PC-9 (cell line): ENCODE results near the gene RTF1.

ENCODE experiments used
- EZH2 ChIP-seq: fragments of 200-600 bp; sonication (generic); IDR thresholded peaks from 2 replicates; pipeline ENCODE4 v1.8.0; 2017; ENCODE audit warnings: antibody characterized with exemption, low read depth
- TF ChIP-seq, protein P1 (sequence below): fragments of 200-600 bp; sonication (generic); conservative IDR thresholded peaks from 2 replicates; pipeline ENCODE4 v1.6.1; 2017; ENCODE audit warnings: mixed run types, antibody characterized with exemption, mild to moderate bottlenecking, moderate library complexity

GRCh38 chr15:41511899-41512369, 95.0 kb downstream of the RTF1 start:
- TF ChIP-seq, protein P1, sequence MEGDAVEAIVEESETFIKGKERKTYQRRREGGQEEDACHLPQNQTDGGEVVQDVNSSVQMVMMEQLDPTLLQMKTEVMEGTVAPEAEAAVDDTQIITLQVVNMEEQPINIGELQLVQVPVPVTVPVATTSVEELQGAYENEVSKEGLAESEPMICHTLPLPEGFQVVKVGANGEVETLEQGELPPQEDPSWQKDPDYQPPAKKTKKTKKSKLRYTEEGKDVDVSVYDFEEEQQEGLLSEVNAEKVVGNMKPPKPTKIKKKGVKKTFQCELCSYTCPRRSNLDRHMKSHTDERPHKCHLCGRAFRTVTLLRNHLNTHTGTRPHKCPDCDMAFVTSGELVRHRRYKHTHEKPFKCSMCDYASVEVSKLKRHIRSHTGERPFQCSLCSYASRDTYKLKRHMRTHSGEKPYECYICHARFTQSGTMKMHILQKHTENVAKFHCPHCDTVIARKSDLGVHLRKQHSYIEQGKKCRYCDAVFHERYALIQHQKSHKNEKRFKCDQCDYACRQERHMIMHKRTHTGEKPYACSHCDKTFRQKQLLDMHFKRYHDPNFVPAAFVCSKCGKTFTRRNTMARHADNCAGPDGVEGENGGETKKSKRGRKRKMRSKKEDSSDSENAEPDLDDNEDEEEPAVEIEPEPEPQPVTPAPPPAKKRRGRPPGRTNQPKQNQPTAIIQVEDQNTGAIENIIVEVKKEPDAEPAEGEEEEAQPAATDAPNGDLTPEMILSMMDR = no peak
- TF ChIP-seq EZH2 = no peak
